GM21825 (cell line): ENCODE measurements around the gene KMT5B.

Experiments
- ATAC-seq: cut with Tn5 transposase; IDR thresholded peaks from one replicate; pipeline ENCODE4 v1.9.1; 2021; ENCODE audit warnings: mild to moderate bottlenecking, moderate library complexity; ENCODE audit not compliant: unreplicated experiment

Gene KMT5B

GRCh38 chr11:68189082-68189481, 24.0 kb downstream of the KMT5B start:
- no peak for ATAC-seq

- no peak for ATAC-seq
These were observed 27.0 kb downstream of the KMT5B start for GRCh38 chr11:68186061-68186460.

- no peak for ATAC-seq
These were observed 31.2 kb downstream of the KMT5B start for GRCh38 chr11:68181719-68182451.

GRCh38 chr11:68179847-68180246, 33.2 kb downstream of the KMT5B start:
- no peak for ATAC-seq

GRCh38 chr11:68177877-68178276, 35.2 kb downstream of the KMT5B start:
- ATAC-seq, result no peak

- ATAC-seq, result no peak
These were observed 39.2 kb downstream of the KMT5B start for GRCh38 chr11:68173926-68174325.

GRCh38 chr11:68169442-68169841, 43.7 kb downstream of the KMT5B start:
- no peak for ATAC-seq

- no peak for ATAC-seq
These were observed 44.4 kb downstream of the KMT5B start for GRCh38 chr11:68168694-68169093.

GRCh38 chr11:68167474-68167873, 45.6 kb downstream of the KMT5B start:
- no peak for ATAC-seq

GRCh38 chr11:68166969-68167368, 46.1 kb downstream of the KMT5B start:
- ATAC-seq, result no peak

- ATAC-seq, result no peak
These were observed 47.5 kb downstream of the KMT5B start for GRCh38 chr11:68165601-68166000.

GRCh38 chr11:68164437-68164836, 48.7 kb downstream of the KMT5B start:
- ATAC-seq, result no peak

- no peak for ATAC-seq
These were observed 49.4 kb downstream of the KMT5B start for GRCh38 chr11:68163691-68164090.

- ATAC-seq, result no peak
These were observed 52.9 kb downstream of the KMT5B start for GRCh38 chr11:68160100-68160695.

GRCh38 chr11:68159665-68160064, 53.4 kb downstream of the KMT5B start:
- no peak for ATAC-seq

- no peak for ATAC-seq
These were observed 53.9 kb downstream of the KMT5B start for GRCh38 chr11:68159161-68159560.

GRCh38 chr11:68158580-68158979, 54.5 kb downstream of the KMT5B start:
- ATAC-seq, result no peak

GRCh38 chr11:68153742-68154141, 59.4 kb downstream of the KMT5B start:
- ATAC-seq, result no peak

- ATAC-seq, result no peak
These were observed 63.1 kb downstream of the KMT5B start for GRCh38 chr11:68150037-68150436.

- no peak for ATAC-seq
These were observed 63.7 kb downstream of the KMT5B start for GRCh38 chr11:68149417-68149816.

GRCh38 chr11:68148879-68149278, 64.2 kb downstream of the KMT5B start:
- ATAC-seq, result no peak

- no peak for ATAC-seq
These were observed 64.9 kb downstream of the KMT5B start for GRCh38 chr11:68148071-68148805.
